Epithelial cell of prostate (primary cell): ENCODE data around the gene MAP3K5.

Source experiments
- DNase-seq: peaks from one replicate; pipeline ENCODE4 v3.0.0-alpha.2; 2011; ENCODE audit warnings: low read depth, low spot score
- H3K27ac ChIP-seq: fragments of 450-650 bp; 2 replicates; pipeline ENCODE4 v1.5.1; 2017; ENCODE audit warnings: mild to moderate bottlenecking

MAP3K5 gene

GRCh38 chr6:136562211-136562610, 230.1 kb downstream of the MAP3K5 start:
- no peak for DNase-seq
- H3K27ac ChIP-seq = no peak overlapping the region

DNA sequence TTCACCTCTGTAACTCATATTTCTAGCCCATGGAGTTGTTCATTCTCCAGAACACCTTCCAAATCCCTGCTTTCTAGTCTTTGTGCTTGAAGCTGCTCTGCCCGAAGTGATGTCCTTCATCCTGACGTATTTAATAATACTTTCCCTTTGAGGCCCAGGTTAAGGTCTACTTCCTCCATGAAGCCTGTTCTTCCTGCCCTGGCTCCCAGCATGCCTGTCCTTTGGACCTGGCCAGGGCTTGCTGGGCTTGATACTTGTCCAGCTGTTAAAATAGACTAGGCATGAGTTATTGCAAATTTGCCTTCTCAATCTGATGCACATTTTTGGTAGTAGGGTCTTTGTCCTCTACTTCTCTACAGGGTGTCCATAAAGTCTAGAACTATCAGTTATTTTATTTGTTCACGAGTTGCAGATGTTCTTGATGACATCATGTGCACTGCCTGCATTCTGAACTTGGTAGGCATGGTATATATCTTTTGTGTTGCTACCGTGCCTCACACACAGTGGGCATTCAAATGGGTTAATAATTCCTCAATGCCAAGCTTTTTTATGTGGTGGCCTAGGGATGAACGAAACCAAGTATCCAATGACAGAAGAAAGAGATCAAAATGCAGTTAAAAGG, 239.0 kb downstream of the MAP3K5 start:
- no peak for DNase-seq
- no peak overlapping the region for H3K27ac ChIP-seq

GRCh38 chr6:136552054-136552453, 240.2 kb downstream of the MAP3K5 start:
- no peak overlapping the region for H3K27ac ChIP-seq

DNA sequence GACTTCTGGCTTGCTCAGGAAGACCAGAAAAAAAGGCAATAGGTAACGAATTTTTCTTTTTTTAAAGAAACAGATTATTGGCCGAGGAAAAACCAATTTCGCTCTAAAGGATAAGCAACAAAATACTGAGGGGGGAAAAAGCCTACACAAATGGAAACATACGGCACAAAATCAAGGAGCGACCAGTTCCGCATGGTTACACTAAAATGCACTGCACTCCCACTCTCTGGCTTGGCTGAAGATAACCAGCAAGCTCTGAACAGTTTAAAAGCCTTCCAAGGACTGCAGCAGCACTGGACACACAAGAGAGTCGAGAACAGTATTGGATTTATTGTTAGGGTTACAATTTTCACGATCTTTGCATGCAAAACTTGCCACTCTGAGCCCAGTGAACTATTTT, 241.2 kb downstream of the MAP3K5 start:
- H3K27ac ChIP-seq = peak overlapping the region; percentile 55
- DNase-seq = no peak

More at GRCh38 chr6:136552054-136552453, 240.2 kb downstream of the MAP3K5 start:
- DNase-seq = no peak

GRCh38 chr6:136550330-136551071, 241.8 kb downstream of the MAP3K5 start, which contains the start of gene MAP7:
Gene MAP7, minus strand, starts transcription at chr6:136550422. Its CDS starts 14 bp downstream, at chr6:136550408.
- peak within 1 kb of the TSS; percentile 55 for H3K27ac ChIP-seq

GRCh38 chr6:136550045-136550329, 242.3 kb downstream of the MAP3K5 start:
- no peak for DNase-seq
- H3K27ac ChIP-seq = peak overlapping the region; percentile 55

More at GRCh38 chr6:136550330-136551071, 241.8 kb downstream of the MAP3K5 start, which contains the start of gene MAP7:
- peak; percentile 64 for DNase-seq

DNA sequence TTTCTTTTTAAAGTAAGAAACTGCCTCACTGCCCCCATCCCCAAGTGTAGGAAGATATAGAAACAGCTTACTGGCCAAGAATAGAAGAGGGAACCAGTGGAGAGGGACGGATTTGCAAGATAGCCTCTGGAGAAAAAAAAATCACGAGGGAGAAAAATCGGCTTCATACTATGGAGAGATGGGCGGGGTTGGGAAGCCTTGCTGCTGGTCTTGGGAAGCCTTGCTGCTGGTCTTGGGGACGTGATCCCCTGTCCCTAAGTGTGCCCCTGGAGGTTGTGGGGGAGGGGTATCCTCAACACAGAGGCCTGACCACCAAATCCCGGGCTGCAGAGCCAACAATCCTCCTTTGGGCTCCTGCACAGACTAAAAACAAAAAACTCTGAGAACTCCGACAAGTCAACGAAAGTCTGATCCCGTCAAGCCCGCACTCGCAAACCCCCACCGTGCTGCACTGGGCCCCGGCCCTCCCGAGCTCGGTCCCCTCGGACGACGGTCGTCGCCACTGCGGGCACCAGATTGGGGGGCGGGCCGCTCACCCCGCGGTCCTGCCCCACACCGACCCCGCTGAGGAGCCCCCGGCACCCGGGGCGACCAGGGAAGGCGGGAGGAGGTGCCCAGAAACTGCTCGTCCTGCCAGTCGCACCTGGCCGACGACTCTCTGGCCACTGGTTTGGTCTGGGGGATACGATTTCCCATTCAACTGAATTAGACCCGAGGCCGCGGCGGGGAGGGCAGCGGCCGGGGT, 242.8 kb downstream of the MAP3K5 start:
- no peak for DNase-seq
- peak overlapping the region; percentile 55 for H3K27ac ChIP-seq

- peak overlapping the region; percentile 55 for H3K27ac ChIP-seq
- DNase-seq = no peak
Measured at GRCh38 chr6:136548582-136549299, 243.5 kb downstream of the MAP3K5 start.

DNA sequence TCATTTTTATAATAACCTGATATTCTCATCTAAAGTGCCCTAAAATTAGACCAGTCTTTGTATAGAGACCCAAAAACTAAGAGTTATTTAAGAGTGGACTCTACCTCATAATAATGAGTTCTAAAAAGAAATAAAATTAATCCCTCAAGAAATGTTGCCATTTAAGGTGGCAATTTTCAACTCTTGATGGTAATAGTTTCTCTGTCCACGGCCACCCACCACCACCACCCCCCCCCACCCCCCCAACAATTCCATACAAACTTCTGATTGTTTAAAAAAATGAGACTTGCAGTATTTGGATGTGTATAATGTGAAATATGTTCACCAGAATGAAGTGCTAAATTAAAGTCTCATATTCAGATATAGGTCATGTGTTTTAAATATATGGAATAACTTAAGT, 244.4 kb downstream of the MAP3K5 start:
- no peak overlapping the region for H3K27ac ChIP-seq
- DNase-seq = no peak

- H3K27ac ChIP-seq = no peak overlapping the region
- no peak for DNase-seq
Measured at GRCh38 chr6:136547336-136547735, 244.9 kb downstream of the MAP3K5 start.

DNA sequence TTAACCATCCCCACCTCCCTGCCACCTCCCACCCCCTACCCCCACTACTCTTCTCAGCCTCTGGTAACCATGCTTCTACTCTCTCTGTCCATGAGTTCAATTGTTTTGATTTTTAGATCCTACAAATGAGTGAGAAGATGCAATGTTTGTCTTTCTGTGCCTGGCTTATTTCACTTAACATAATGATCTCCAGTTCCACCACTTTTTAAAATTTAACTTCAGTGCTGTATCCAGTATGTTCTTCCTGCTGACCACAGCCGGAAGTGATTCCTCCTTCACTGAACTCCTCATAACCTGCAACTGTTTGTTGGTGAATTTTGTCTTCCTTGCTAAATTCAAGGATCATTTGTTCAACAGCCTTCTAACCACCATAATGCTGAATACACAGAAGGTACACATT, 245.9 kb downstream of the MAP3K5 start:
- H3K27ac ChIP-seq = no peak overlapping the region
- no peak for DNase-seq

DNA sequence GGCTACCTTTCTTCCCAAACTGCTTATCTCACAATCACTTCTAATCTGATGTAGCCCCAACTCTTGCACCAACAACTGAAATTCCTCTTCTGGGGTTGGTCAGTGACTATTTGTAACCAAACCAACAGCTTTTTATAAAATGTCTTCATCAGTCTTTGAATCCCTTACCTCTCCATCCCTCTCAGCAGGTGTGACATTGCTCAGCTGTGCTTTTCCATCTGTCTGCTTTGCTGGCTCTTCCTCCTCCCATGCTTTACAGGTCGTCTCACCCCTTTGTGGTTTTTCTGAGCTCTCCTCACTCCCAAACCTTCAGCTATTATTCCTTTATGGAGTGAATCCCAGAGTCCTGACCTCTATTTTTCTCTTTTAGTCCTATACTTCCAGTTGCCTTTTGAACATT, 248.0 kb downstream of the MAP3K5 start:
- DNase-seq = no peak
- H3K27ac ChIP-seq = no peak overlapping the region

DNA sequence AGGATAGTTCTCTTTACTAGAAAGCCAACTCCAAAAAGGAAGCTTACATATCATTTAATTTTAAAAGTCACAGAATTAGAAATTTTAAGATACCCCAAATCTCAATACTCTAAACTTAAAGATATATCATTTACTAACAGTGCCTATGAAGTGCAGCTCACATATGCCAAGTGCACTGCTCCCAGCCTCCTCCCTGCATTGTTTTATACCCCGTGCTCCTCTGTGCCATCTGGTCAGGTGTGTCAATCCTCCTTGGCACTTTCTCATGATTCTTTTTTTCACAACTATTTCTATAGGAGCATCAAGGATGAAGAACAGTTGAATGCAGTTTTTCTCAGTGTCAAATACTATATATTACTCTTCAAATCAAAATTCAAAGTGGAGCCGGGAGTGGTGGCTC, 250.9 kb downstream of the MAP3K5 start:
- H3K27ac ChIP-seq = no peak overlapping the region
- DNase-seq = no peak

DNA sequence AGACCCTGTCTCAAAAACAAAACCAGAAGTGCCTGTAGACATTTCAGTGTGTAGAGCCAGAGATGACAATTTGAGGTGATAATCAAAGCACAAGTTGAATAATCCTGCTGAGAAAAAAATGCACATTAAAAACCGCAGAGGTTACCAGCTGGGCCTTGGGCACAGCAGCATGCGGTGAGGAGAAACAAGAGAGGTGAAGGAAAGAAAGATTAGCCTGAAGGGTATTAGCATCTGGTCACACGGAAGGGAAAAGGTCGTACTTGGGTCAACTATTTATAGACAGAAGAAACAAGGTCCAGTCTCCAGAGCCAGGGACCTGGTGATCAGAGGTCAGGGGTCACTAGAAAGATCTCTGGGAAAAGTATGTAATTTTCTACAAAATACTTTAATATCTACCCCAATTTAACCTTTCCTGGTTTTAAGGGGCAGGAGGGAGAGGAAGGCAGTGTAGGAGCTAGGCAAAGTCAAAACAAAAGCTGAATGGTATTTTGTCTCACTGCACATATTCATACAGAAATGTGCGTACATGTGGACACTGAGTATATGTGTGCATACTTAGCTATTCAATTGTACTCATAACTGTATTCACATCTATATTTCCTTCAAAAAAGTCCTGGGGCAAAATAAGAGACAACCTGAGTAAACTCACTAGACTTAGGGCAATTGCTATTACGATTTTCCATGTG, 252.2 kb downstream of the MAP3K5 start:
- no peak for DNase-seq
- H3K27ac ChIP-seq = no peak overlapping the region

DNA sequence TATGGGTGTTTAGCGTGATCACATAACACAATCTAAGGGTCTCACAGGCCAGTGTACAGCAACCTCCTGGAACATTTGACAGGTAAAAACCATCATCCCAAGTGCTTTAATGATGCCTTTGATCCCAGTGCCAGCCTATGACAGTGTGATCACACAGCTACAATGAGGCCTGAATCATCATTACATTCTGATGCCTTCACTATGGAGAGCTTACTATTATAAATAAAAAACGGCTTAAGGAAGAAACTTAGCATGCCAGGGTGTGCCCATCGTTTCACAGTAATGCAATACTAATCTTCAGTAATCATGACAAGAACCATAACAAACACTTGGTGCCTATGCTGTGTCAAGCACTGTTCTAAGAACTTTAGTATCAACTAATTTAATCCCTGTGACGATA, 253.4 kb downstream of the MAP3K5 start:
- DNase-seq = no peak
- H3K27ac ChIP-seq = no peak overlapping the region

DNA sequence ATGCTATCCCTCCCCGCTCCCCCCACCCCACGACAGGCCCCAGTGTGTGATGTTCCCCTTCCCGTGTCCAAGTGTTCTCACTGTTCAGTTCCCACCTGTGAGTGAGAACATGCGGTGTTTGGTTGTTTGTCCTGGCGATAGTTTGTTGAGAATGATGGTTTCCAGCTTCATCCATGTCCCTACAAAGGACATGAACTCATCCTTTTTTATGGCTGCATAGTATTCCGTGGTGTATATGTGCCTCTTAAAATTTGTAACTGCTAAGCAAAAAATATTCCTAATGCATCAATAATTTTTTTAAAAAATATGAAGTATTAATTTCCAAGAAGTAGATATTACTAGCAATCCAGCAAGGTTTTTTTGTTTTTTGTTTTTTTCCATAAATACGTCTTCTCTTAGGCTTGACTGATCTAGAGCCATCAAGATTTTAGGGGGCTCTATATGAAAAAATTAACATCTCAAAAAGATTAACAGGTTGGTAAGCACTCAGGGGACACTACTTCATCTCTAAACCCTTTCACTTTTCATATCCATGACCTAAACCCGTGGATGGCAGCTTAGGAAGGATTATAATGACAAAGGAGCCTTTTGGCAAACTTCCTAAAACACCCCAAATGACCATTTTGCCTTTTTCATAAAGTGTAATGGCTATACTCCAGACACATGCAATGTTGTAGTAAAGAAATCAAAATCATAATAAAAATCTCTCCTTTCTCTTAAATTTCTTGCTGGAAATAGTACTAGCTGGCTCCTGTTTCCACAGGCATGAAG, 256.2 kb downstream of the MAP3K5 start:
- no peak for DNase-seq
- H3K27ac ChIP-seq = no peak overlapping the region

DNA sequence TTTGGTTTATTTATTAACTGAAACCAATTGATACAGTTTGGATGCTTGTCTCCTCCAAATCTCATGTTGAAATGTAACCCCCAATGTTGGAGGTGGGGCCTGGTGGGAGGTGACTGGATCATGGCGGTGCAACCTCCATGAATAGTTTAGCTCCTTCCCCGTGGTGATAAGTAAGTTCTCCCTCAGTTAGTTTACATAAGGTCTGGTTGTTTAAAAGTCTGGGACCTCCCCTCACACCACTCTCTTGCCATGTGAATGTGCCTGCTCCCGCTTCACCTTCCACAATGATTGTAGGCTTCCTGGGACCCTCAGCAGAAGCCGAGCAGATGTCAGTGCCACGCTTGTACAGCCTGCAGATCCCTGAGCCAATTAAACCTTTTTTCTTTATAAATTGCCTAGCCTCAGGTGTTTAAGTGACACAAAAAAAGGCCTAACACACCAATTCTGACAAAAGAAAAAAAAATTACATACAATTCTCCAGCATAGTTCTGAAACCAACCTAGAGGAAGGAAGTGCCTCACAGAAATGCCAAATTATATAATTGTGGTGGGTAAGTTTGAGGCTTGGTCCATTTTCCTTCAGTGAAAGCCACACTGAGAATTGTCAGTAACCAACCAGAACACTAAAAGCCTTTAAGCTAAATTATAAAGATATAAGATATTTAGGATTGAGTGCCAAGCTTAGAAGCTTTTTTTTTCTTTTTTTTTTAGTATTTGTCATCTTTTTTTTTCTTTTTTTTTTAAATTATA, 257.1 kb downstream of the MAP3K5 start:
- DNase-seq = no peak
- H3K27ac ChIP-seq = no peak overlapping the region

DNA sequence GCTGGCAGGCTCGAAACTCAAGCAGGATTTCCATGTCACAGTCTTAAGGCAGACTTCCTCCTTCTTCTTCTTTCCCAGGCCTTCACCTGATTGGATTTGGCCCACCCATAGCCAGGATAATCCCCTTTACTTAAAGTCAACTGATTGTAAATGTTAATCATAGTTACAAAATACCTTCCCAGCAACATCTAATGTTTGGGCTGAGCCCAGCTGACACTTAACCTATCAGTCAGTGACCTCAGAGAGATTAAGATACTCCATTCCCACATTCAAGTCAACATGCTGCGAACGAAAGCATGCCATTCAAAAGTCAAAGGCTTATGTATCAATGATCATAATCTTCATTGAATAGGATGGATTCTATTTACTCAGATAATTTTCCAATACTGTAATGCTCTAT, 258.0 kb downstream of the MAP3K5 start:
- DNase-seq = no peak

GRCh38 chr6:136533487-136533886, 258.8 kb downstream of the MAP3K5 start:
- no peak overlapping the region for H3K27ac ChIP-seq
- DNase-seq = no peak

More for the DNA sequence above, 258.0 kb downstream of the MAP3K5 start:
- no peak overlapping the region for H3K27ac ChIP-seq
